ENCODE data around the gene IMPA2. TPM values are rescaled to one million over a fixed set of nuclear protein-coding genes. Genes with fewer than 3 reads are reported as not detected.

The IMPA2 gene
- total and polyA plus RNA-seq, 2 of the 8 experiments (the other 6 are each of a cell fraction or from before 2014, with no cell fraction given), result 102 to 140 TPM

- TF ChIP-seq USF2 (IDR thresholded peaks at IDR 0.05; ENCODE audit: low read length) (no peak), CREB1 (IDR thresholded peaks at IDR 0.05) (peak; percentile 67), SRF (IDR thresholded peaks at IDR 0.05; ENCODE audit: low read depth, low read length) (no peak), CBX5 (IDR thresholded peaks at IDR 0.05; ENCODE audit: low read depth, low read length) (no peak), CBX8 (IDR thresholded peaks at IDR 0.05; ENCODE audit: borderline replicate concordance, low read depth, low read length) (no peak), SIN3A (conservative IDR thresholded peaks at IDR 0.05 in 1 of 2, IDR thresholded peaks at IDR 0.05 in 1 of 2; ENCODE audit: low read depth in 1 of 2, low read length in 2 of 2) (no peak), ATF2 (IDR thresholded peaks at IDR 0.05; ENCODE audit: low read length) (no peak), BACH1 (IDR thresholded peaks at IDR 0.05; ENCODE audit: low read length) (no peak), RFX5 (IDR thresholded peaks at IDR 0.05; ENCODE audit: borderline replicate concordance, low read depth, low read length) (no peak), PHF8 (conservative IDR thresholded peaks at IDR 0.05; ENCODE audit: low read depth, low read length) (0 out of 2 replicates have a peak, but pooled peaks have one; percentile 19), MAX (IDR thresholded peaks at IDR 0.05) (peak; percentile 57), RAD21 (IDR thresholded peaks at IDR 0.05 in 1 of 2, conservative IDR thresholded peaks at IDR 0.05 in 1 of 2; ENCODE audit: low read depth in 2 of 2, low read length in 2 of 2) (no peak), GTF2F1 (IDR thresholded peaks at IDR 0.05; ENCODE audit: borderline replicate concordance, low read depth, low read length) (no peak), RNF2 (IDR thresholded peaks at IDR 0.05; ENCODE audit: borderline replicate concordance, low read depth, low read length, missing control alignments, poor library complexity, severe bottlenecking) (peak; percentile 43), EZH2 (IDR thresholded peaks at IDR 0.05; ENCODE audit: low read depth, low read length, severe bottlenecking) (peak; percentile 63), CTCF (IDR thresholded peaks at IDR 0.05; ENCODE audit: control extremely low read depth in 1 of 3, insufficient read depth in 1 of 3, low read depth in 1 of 3, low read length in 3 of 3) (no peak)
Observed at GRCh38 chr18:12038082-12038638, 56.9 kb downstream of the IMPA2 start (continued).

Measured in H1 (cell line).